HepG2 (cell line): ENCODE data around the gene DDAH2. TPM values are rescaled to one million over a fixed set of nuclear protein-coding genes. Genes with fewer than 3 reads are reported as not detected.

ENCODE experiments used
- ATF3 ChIP-seq: sonication (generic); formaldehyde crosslinking; IDR thresholded peaks from 2 replicates; pipeline ENCODE4 v1.4.0; 2020; ENCODE audit warnings: missing genetic modification reagents
- CREB1 ChIP-seq, 2 experiments: fragments of 450-650 bp in 1 of 2; IDR thresholded peaks; 2 replicates each; pipeline ENCODE4 v1.6.1; 2016 to 2017; ENCODE audit warnings: control low read depth in 1 of 2, mild to moderate bottlenecking in 1 of 2, missing compliant biosample characterization in 1 of 2, missing genetic modification characterization in 1 of 2
- GMEB1 ChIP-seq: sonication (generic); formaldehyde crosslinking; IDR thresholded peaks from 2 replicates; pipeline ENCODE4 v1.5.1; 2020; ENCODE audit warnings: missing genetic modification reagents, mild to moderate bottlenecking, borderline replicate concordance
- RBM22 ChIP-seq: fragments of 200-400 bp; formaldehyde crosslinking; optimal IDR thresholded peaks from 2 replicates; pipeline ENCODE3; 2017; ENCODE audit warnings: mild to moderate bottlenecking, low read length, moderate library complexity
- RFXANK ChIP-seq: IDR thresholded peaks from 2 replicates; pipeline ENCODE4 v1.6.1; 2016
- ZBTB7B ChIP-seq: sonication (generic); formaldehyde crosslinking; IDR thresholded peaks from 2 replicates; pipeline ENCODE4 v1.4.0; 2020; ENCODE audit warnings: missing genetic modification reagents
- ZNF207 ChIP-seq: fragments of 450-650 bp; IDR thresholded peaks from 2 replicates; pipeline ENCODE4 v1.6.1; 2016; ENCODE audit warnings: antibody characterized with exemption, borderline replicate concordance
- ZNF274 ChIP-seq: sonication (generic); formaldehyde crosslinking; IDR thresholded peaks from 2 replicates; pipeline ENCODE4 v1.5.1; 2020; ENCODE audit warnings: mild to moderate bottlenecking, missing genetic modification reagents
- ZNF790 ChIP-seq: sonication (generic); formaldehyde crosslinking; IDR thresholded peaks from 2 replicates; pipeline ENCODE4 v1.8.0; 2022; ENCODE audit warnings: missing genetic modification reagents, mild to moderate bottlenecking, borderline replicate concordance
- polyA plus RNA-seq, 8 experiments: library from polyadenylated mRNA; depleted of rRNA in 3 of 8; stranded (reverse) in 7 of 8; unstranded in 1 of 8; fragments of >200 nt; fragmentation: Illumina TruSeq in 4 of 8; extraction: Trizol in 4 of 8; gene quantifications; 2 replicates each; pipeline versions ENCODE4 v1.2.1 to v1.2.3, GENCODE V29; 2011 to 2016; ENCODE audit warnings: low read depth in 4 of 8, missing spikeins in 1 of 8, mixed read lengths in 1 of 8; ENCODE audit not compliant: insufficient read depth in 1 of 8
- total RNA-seq, 5 experiments: library from RNA; depleted of rRNA; stranded (reverse); fragments of >200 nt; fragmentation: Illumina TruSeq; extraction: Trizol; gene quantifications; 2 replicates each; pipeline ENCODE4 v1.2.3, GENCODE V29; 2016; ENCODE audit warnings: low read depth in 1 of 5

Gene DDAH2
- total and polyA plus RNA-seq, 2 of the 13 experiments (the other 11 are each of a cell fraction or from before 2014, with no cell fraction given), result 16.4 to 21.1 TPM

GRCh38 chr6:31736768-31737314 lies 7.7 kb upstream of the DDAH2 start (continued):
- TF ChIP-seq GMEB1 (CRISPR knock-in tag), result peak; percentile 26; the same call in 1 of the 2 replicates
- TF ChIP-seq CREB1 (IDR thresholded peaks at IDR 0.05), result no peak
- peak; percentile 4; the same call in 1 of the 2 replicates for TF ChIP-seq CREB1 (CRISPR knock-in tag; IDR thresholded peaks at IDR 0.05)
- no peak for TF ChIP-seq ATF3 (CRISPR knock-in tag)
- TF ChIP-seq RFXANK (CRISPR knock-in tag), result peak; percentile 25; the same call in 1 of the 2 replicates
- TF ChIP-seq ZNF790 (CRISPR knock-in tag), result 0 out of 2 replicates have a peak, but pooled peaks have one; percentile 25
- peak; percentile 46 for TF ChIP-seq RBM22
- 0 out of 2 replicates have a peak, but pooled peaks have one; percentile 46 for TF ChIP-seq ZNF274 (CRISPR knock-in tag)
- no peak for TF ChIP-seq ZBTB7B
- no peak for TF ChIP-seq ZNF207
